Right renal pelvis (tissue), 4 donors: ENCODE measurements around the gene CREBRF. TPM values are rescaled to one million over a fixed set of nuclear protein-coding genes. Genes with fewer than 3 reads are reported as not detected.
"Not testable (repeated sequence)": the region's sequence is repeated elsewhere in the genome, so short reads cannot be mapped to it uniquely, and the experiment has no call there.

ENCODE experiments used
- DNase-seq, 4 donors: peaks; one replicate each; pipeline ENCODE4 v3.0.0-alpha.2; 2013; ENCODE audit warnings: low read depth in 4 of 4, low spot score in 3 of 4, missing footprints in 1 of 4
- polyA plus RNA-seq, 4 donors: library from polyadenylated mRNA; unstranded; fragments of 120-200 nt; gene quantifications; one replicate each; pipeline ENCODE4 v1.2.1, GENCODE V29; 2013; ENCODE audit not compliant: insufficient read length in 4 of 4

Gene CREBRF
- polyA plus RNA-seq, 4 donors: 19.0 to 23.4 (median 23.2) TPM

DNA sequence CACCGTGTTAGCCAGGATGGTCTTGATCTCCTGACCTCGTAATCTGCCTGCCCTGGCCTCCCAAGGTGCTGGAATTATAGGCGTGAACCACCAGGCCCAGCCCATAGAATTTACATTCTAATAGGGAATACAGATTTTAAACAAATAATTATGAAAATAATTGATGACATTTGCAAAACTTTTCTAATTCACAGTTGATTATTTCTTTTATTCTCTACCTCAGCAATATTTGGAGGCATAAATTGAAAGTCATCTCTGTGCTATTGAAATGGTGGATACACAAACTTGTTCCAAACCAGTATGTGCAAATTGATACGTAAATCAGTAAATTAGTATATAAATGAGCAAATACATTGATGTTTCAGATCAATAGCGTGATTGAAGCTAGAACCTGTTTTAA lies 96.4 kb downstream of the CREBRF start:
- no peak for DNase-seq

- DNase-seq: no peak
Measured at GRCh38 chr5:173153842-173154241, 97.7 kb downstream of the CREBRF start.

DNA sequence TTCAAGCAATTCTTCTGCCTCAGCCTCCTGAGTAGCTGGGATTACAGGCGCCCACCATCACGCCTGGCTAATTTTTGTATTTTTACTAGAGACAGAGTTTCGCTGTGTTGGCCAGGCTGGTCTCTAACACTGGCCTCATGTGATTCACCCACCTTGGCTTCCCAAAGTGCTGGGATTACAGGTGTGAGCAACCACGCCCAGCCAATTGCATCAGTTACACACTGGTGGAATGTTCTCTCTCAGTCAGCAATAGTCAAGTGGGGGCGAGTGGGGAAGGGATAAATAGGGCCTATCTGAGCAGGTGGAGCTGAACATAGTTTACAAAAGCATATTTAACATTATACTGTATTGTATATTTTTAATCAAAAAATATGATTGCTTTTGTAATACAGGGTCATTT lies 98.5 kb downstream of the CREBRF start:
- not testable (repeated sequence) for DNase-seq

- no peak for DNase-seq
Measured at GRCh38 chr5:173155912-173156311, 99.8 kb downstream of the CREBRF start.

GRCh38 chr5:173158366-173158765 lies 102.2 kb downstream of the CREBRF start:
- no peak for DNase-seq

- DNase-seq: no peak
Measured at GRCh38 chr5:173159256-173159655, 103.1 kb downstream of the CREBRF start.

DNA sequence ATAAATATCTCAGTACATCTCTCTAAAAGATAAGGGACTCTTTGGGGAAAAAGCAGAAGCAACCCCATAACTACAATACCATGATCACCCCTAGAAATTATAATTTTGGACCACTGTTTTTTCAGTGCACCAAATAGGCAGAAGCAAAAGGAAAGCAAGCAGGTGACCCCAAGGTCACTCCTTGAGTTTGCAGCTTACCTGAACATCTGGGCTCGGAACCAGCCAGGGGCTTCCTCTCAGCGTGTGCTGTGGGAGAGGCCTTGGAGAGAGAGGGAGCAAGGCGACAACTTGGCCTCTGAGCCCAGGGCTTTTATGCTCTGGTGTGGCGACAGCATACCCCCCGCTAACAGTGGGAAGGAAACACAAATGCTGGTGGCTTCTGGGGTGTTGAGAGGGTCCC lies 105.0 kb downstream of the CREBRF start:
- no peak for DNase-seq

DNA sequence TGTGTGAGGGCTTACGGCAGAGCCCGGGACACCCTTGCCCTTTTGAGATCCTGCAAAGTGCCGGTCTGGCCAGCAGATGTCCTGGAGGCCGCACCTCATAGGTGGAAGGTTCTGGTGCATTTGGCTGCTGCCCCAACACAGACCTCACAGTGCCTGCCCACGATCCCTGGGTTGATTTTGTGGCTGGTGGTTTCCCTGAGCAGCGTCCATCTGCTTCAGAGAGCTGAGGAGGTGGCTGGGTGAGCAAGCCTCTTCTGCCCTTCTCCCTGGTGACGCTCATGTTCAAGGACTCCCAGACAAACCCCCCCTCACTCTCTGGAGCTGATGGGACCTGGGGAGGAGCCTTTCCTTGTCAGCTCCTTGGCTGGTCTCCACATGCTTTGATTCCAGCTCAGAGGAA lies 107.1 kb downstream of the CREBRF start:
- DNase-seq: no peak

DNA sequence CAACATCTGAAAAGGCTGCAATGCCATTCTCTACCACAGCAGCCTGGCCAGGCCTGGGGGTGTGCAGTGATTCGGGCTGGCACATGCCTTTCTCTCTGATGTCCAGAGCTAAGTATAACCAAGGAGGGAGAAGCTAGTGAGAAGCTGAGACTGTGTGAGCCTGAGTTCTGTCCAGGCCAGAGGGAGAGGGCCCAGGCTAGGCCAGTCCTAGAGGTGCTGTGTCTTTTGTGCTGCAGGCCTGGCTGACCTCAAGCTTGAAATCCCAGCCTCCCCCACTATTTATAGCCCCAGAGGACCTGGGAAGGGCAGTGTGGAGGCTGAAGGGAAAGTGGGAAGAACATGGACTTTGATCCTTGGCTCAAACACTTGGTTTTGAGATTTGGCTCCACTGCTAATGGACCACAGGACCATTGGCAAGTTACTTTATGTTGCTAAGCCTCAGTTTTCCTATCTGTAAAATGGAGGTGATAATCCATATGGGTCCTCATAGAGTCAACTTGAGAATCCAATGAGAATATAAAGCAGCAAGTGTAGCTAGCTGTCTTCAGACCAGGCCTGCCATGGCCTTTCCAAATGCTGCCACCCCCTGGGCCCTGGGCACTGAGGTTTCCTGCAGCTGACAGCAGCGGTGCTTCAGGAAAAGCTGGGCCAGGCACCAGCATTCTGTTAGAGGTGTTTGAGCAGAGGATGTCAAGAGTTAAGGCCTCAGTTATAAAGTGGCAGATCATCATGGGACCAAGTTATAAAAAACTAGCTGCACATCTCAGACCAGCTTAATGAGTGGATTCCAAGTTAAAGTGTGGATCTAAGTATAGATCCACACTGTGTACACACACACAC lies 109.2 kb downstream of the CREBRF start:
- no peak for DNase-seq

GRCh38 chr5:173172166-173172565 lies 116.0 kb downstream of the CREBRF start:
- no peak for DNase-seq

DNA sequence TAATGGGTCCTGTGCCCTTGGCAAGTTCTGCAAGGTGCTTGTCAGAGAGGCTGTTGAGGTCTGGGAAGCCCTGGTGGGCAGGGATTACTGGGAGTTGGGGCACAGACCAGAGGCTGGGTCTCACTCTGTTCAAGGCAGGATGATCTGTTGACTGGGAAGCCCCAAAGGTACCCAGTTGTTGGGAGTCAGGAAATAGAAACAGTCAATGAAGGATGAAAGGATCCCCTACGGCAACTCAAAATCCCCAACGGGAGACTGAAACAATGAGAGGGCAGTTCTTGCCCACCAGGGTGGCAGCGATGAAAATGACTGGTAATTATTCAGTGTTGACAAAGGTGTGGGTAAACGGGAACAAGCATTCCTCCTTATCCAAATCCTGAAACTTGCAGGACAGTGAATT lies 119.4 kb downstream of the CREBRF start:
- no peak for DNase-seq

GRCh38 chr5:173178369-173178910 lies 122.3 kb downstream of the CREBRF start:
- no peak for DNase-seq

GRCh38 chr5:173180331-173180730 lies 124.2 kb downstream of the CREBRF start:
- no peak for DNase-seq

GRCh38 chr5:173187054-173187743 lies 131.0 kb downstream of the CREBRF start:
- DNase-seq: no peak

DNA sequence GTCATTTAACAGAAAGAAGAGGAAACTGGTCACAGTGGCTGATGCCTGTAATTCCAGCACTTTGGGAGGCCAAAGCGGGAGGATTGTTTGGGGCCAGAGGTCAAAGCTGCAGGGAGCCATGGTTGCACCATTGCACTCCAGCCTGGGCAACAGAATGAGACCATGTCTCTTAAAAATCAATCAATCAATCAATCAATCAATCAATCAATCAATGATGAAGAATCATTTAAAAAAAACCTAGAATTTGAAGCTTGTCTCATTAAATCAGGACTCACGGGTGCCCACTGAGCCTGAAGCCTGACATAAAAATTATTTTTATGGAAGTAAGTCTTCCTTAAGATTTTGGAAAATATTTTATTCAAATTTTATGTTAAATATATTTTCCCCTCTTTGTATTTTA lies 132.1 kb downstream of the CREBRF start:
- no peak for DNase-seq

Other genes starting within 250 kb of the CREBRF start
- 100 to 1,000 TPM; 116 to 122 (median 118) TPM for gene ERGIC1, start 222.1 kb upstream of the CREBRF start, polyA plus RNA-seq
- gene RPL26L1, start 96.9 kb upstream of the CREBRF start, polyA plus RNA-seq: 10 to 100 TPM; 56.1 to 66.6 (median 64.0) TPM
- gene ATP6V0E1, start 72.6 kb upstream of the CREBRF start, polyA plus RNA-seq: 100 to 1,000 TPM; 223 to 262 (median 236) TPM
- 10 to 100 TPM; 13.0 to 16.8 (median 13.9) TPM for gene BNIP1, start 88.2 kb downstream of the CREBRF start, polyA plus RNA-seq
- under 1 TPM in 1 of 4 donors, not detected in 3; 0.03 TPM for gene NKX2-5, start 178.9 kb downstream of the CREBRF start, polyA plus RNA-seq